ENCODE results near the gene DMPK. TPM values are rescaled to one million over a fixed set of nuclear protein-coding genes. Genes with fewer than 3 reads are reported as not detected.

Gene DMPK
- total and polyA plus RNA-seq, 9 of the 15 experiments (the other 6 are each of a cell fraction or from before 2014, with no cell fraction given): 0.24 to 31.3 (median 7.3) TPM

- TF ChIP-seq GATAD2B (IDR thresholded peaks at IDR 0.05; ENCODE audit: borderline replicate concordance) (no peak), PREB (CRISPR knock-in tag; IDR thresholded peaks at IDR 0.05) (no peak), WHSC1 (IDR thresholded peaks at IDR 0.05; ENCODE audit: low read length) (no peak), MYBL2 (IDR thresholded peaks at IDR 0.05; ENCODE audit: low read depth) (no peak), MYBL2 (CRISPR knock-in tag; IDR thresholded peaks at IDR 0.05; ENCODE audit: borderline replicate concordance) (no peak), ZNF766 (CRISPR knock-in tag; conservative IDR thresholded peaks at IDR 0.05) (peak; percentile 80), PTBP1 (IDR thresholded peaks at IDR 0.05; ENCODE audit: low read depth, low read length) (no peak), AFF1 (IDR thresholded peaks at IDR 0.05; ENCODE audit: low read depth in 1 of 2, partially characterized antibody in 2 of 2) (peak; percentile 26 to 96), BRD4 (IDR thresholded peaks at IDR 0.05) (0 out of 2 replicates have a peak, but pooled peaks have one; percentile 22), NCOA2 (IDR thresholded peaks at IDR 0.05; ENCODE audit: partially characterized antibody in 2 of 2) (no peak), PATZ1 (CRISPR knock-in tag; IDR thresholded peaks at IDR 0.05; ENCODE audit: borderline replicate concordance) (no peak), NEUROD1 (IDR thresholded peaks at IDR 0.05; ENCODE audit: borderline replicate concordance, low read depth, low read length, partially characterized antibody) (no peak), ZNF217 (CRISPR knock-in tag; IDR thresholded peaks at IDR 0.05) (no peak), PHB2 (IDR thresholded peaks at IDR 0.05; ENCODE audit: low read depth) (no peak), ID3 (CRISPR knock-in tag; IDR thresholded peaks at IDR 0.05) (no peak), ID3 (tag; IDR thresholded peaks at IDR 0.05) (peak; percentile 47; the same call in 1 of the 2 replicates), MECOM (CRISPR knock-in tag; IDR thresholded peaks at IDR 0.05) (no peak), PPARD (CRISPR knock-in tag; IDR thresholded peaks at IDR 0.05) (no peak)
Measured at GRCh38 chr19:45730368-45731288, 51.7 kb downstream of the DMPK start, which contains the start of gene FBXO46 (continued).

Measured in K562 (cell line).